Spleen (tissue), 11 donors: ENCODE measurements around the gene PRPH2. TPM values are rescaled to one million over a fixed set of nuclear protein-coding genes. Genes with fewer than 3 reads are reported as not detected.
"Not testable (repeated sequence)": the region's sequence is repeated elsewhere in the genome, so short reads cannot be mapped to it uniquely, and the experiment has no call there.

ENCODE experiments used
- DNase-seq: peaks from one replicate; pipeline ENCODE4 v3.0.0-alpha.2; 2020
- H3K27ac ChIP-seq, 8 donors: fragments of 200-600 bp; sonication (generic) in 7 of 8; 1 replicate in 4 of 8; 2 replicates in 4 of 8; pipeline versions ENCODE4 v1.5.0 to v1.8.0; 2016 to 2021; ENCODE audit warnings: inconsistent platforms in 4 of 8, mild to moderate bottlenecking in 4 of 8, moderate library complexity in 1 of 8
- H3K27me3 ChIP-seq, 7 donors: fragments of 200-600 bp; sonication (generic) in 6 of 7; replicated peaks in 1 of 7; 1 replicate in 4 of 7; 2 replicates in 3 of 7; pipeline versions ENCODE4 v1.5.0 to v1.8.0; 2016 to 2021; ENCODE audit warnings: inconsistent platforms in 3 of 7, mild to moderate bottlenecking in 1 of 7
- H3K36me3 ChIP-seq, 6 donors: fragments of 200-600 bp; sonication (generic) in 5 of 6; 1 replicate in 4 of 6; 2 replicates in 2 of 6; pipeline versions ENCODE4 v1.5.0 to v1.8.0; 2016 to 2021; ENCODE audit warnings: inconsistent platforms in 2 of 6
- H3K4me1 ChIP-seq, 6 donors: fragments of 200-600 bp; sonication (generic) in 5 of 6; 1 replicate in 3 of 6; 2 replicates in 3 of 6; pipeline versions ENCODE4 v1.5.0 to v1.8.0; 2016 to 2021; ENCODE audit warnings: inconsistent platforms in 3 of 6
- H3K4me3 ChIP-seq, 8 donors: fragments of 200-600 bp; sonication (generic) in 7 of 8; 1 replicate in 4 of 8; 2 replicates in 4 of 8; pipeline versions ENCODE4 v1.5.0 to v1.8.0; 2016 to 2021; ENCODE audit warnings: inconsistent platforms in 4 of 8, mild to moderate bottlenecking in 4 of 8, moderate library complexity in 2 of 8
- H3K9me3 ChIP-seq, 8 donors: fragments of 200-600 bp; sonication (generic) in 7 of 8; 1 replicate in 4 of 8; 2 replicates in 4 of 8; pipeline versions ENCODE4 v1.5.0 to v1.8.0; 2016 to 2021; ENCODE audit warnings: inconsistent platforms in 4 of 8
- POLR2A ChIP-seq, 3 donors: fragments of 450-650 bp; IDR thresholded peaks; one replicate each; pipeline ENCODE4 v1.5.1; 2017; ENCODE audit warnings: antibody characterized with exemption in 3 of 3, mild to moderate bottlenecking in 1 of 3
- POLR2AphosphoS5 ChIP-seq, 3 donors: sonication (generic); formaldehyde crosslinking; IDR thresholded peaks; one replicate each; pipeline ENCODE4 v1.5.1; 2017; ENCODE audit warnings: antibody characterized with exemption in 3 of 3
- WGBS, 5 donors: extraction: QIAGEN DNeasy Blood & Tissue Kit in 3 of 5; methylation state at CpG; one replicate each; pipeline versions ENCODE4 v1.1.5 to v1.1.7; 2013 to 2018; 5-methylcytosine and 5-hydroxymethylcytosine counted together
- intact Hi-C: fragments of 100-400 bp; cut with DNase I; formaldehyde crosslinking; loops from one replicate; pipeline ENCODE4 v1.15.0; 2023; ENCODE audit warnings: low total_unique reads
- polyA plus RNA-seq, 3 donors: library from polyadenylated mRNA; stranded (reverse); fragments of 200-250 nt; gene quantifications; one replicate each; pipeline ENCODE4 v1.2.1, GENCODE V29; 2013
- total RNA-seq, 7 donors: library from RNA; depleted of rRNA in 3 of 7; stranded (reverse); fragments of >200 nt in 3 of 7; fragmentation: NEBNext Ultra II Directional in 4 of 7; extraction: Animal tissue kit (Norgen Biotek cat#: 25700) in 4 of 7; gene quantifications; one replicate each; pipeline versions ENCODE4 v1.1.0 to v1.2.1, GENCODE V29; 2016 to 2021
- TF ChIP-seq, protein P1 (sequence below), 11 experiments: fragments of 200-600 bp in 7 of 11; fragments of 450-650 bp in 4 of 11; sonication (generic) in 4 of 11; IDR thresholded peaks in 8 of 11; conservative IDR thresholded peaks in 3 of 11; 1 replicate in 7 of 11; 2 replicates in 4 of 11; pipeline versions ENCODE4 v1.4.0 to v1.8.0; 2016 to 2021; ENCODE audit warnings: antibody characterized with exemption in 11 of 11, inconsistent platforms in 4 of 11, mild to moderate bottlenecking in 1 of 11
- donor health status: healthy with polysubstance abuse.
- donor health status: DM: no; HTN: no; CAD: no; lungs with moderate emphysema.
- donor health status: DM: no; HTN: no; CAD: no.
- donor health status: Bipolar disorder and iron deficiency.
- donor health status: healthy.
- donor health status: DM: no; HTN: no; CAD: no.
- donor health status: DM: yes; HTN: yes; CAD: no.

PRPH2 gene
- total and polyA plus RNA-seq, 10 donors, result 0.27 to 1.8 (median 0.73) TPM

DNA sequence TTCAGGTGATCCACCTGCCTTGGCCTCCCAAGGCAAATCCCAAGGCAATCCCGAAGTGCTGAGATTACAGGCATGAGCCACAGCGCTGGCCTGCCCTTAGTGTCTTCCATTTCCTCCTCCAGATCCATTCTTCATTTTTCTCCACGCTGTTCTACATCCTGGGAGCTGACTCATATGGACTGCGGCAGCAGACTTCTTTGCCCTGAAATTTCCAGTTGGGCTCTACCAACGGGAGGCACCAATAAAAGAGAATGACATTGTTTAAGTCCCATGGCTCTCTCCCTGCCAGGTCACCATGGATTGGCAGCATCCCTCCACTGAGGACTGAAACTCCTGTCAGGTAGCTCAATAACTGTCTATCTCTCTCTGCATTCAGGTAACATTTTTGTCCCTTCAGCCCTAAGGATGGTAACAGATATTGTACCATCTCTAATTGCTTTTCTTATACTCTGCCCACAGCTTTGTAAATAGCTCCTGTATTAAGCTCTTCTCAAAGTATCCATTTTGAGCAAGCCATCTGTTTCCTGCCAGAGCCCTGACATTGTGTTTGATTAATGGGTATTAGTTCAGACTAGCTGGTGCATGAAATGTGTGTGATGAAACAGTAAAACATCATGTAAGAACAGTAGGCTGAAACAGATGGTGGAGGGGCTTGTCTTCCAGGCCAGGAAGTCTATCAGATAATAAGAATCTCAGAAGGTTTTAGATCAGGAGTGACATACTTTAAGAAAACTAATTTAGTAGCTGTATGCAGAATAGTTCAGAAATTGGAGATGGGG is 19.9 kb upstream of the PRPH2 start:
- Histone ChIP-seq H3K27me3 (no peaks in the 10 kb centered on the region), H3K4me3 (no peak overlapping the region), H3K4me1 (peaks cover 15 to 36% (median 21%) of the 10 kb centered on the region in 6 donors), H3K9me3 (no peaks in the 10 kb centered on the region), H3K36me3 (peaks cover 0 to 7% (median 0%) of the 10 kb centered on the region in 6 donors), H3K27ac (no peak overlapping the region)
- TF ChIP-seq POLR2A (IDR thresholded peaks at IDR 0.05) (no peak), POLR2AphosphoS5 (IDR thresholded peaks at IDR 0.05) (no peak)
- TF ChIP-seq, protein P1, sequence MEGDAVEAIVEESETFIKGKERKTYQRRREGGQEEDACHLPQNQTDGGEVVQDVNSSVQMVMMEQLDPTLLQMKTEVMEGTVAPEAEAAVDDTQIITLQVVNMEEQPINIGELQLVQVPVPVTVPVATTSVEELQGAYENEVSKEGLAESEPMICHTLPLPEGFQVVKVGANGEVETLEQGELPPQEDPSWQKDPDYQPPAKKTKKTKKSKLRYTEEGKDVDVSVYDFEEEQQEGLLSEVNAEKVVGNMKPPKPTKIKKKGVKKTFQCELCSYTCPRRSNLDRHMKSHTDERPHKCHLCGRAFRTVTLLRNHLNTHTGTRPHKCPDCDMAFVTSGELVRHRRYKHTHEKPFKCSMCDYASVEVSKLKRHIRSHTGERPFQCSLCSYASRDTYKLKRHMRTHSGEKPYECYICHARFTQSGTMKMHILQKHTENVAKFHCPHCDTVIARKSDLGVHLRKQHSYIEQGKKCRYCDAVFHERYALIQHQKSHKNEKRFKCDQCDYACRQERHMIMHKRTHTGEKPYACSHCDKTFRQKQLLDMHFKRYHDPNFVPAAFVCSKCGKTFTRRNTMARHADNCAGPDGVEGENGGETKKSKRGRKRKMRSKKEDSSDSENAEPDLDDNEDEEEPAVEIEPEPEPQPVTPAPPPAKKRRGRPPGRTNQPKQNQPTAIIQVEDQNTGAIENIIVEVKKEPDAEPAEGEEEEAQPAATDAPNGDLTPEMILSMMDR (IDR thresholded peaks at IDR 0.05 in 8 of 11, conservative IDR thresholded peaks at IDR 0.05 in 3 of 11), result no peak
- 62 to 81% (median 75%) methylated on average over 5 of the region's 5 CpGs for WGBS, 5 donors
- intact Hi-C loops, result loop anchor here (10.0 kb wide), 1 partner anchor 132 kb away; the partner anchor contains the start of gene RPL7L1
- no peak for DNase-seq

DNA sequence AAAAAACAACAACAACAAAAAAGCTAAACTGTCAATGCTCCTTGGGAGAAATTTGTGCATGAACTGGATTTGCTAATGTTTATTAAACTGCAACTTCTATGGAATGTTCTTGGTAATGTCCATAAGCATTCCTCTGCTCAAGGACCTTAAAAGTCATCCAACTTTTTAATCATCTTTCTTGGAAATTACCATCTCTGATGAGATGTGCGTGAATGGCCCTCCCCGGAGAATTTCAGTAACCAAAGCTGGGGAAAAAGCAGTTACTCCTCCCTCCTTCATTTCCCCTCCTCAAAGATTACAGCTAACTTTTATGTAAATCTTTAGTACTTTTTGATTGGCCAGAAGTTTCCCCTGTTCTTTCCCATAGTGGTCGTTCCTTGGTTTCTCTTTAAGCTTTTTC is 18.3 kb upstream of the PRPH2 start:
- intact Hi-C loops, result loop anchor here (10.0 kb wide), 1 partner anchor 134 kb away; the partner anchor contains the start of gene RPL7L1
- Histone ChIP-seq H3K27ac (no peak overlapping the region), H3K36me3 (peaks cover 0 to 7% (median 0%) of the 10 kb centered on the region in 6 donors), H3K27me3 (no peaks in the 10 kb centered on the region), H3K4me3 (no peak overlapping the region), H3K9me3 (no peaks in the 10 kb centered on the region), H3K4me1 (peaks cover 15 to 34% (median 20%) of the 10 kb centered on the region in 6 donors)
- TF ChIP-seq POLR2A (IDR thresholded peaks at IDR 0.05) (no peak), POLR2AphosphoS5 (IDR thresholded peaks at IDR 0.05) (no peak)
- TF ChIP-seq, protein P1 (IDR thresholded peaks at IDR 0.05 in 8 of 11, conservative IDR thresholded peaks at IDR 0.05 in 3 of 11), result no peak
- DNase-seq, result no peak
- WGBS, 5 donors, result 52 to 68% (median 60%) methylated on average over 3 of the region's 3 CpGs

DNA sequence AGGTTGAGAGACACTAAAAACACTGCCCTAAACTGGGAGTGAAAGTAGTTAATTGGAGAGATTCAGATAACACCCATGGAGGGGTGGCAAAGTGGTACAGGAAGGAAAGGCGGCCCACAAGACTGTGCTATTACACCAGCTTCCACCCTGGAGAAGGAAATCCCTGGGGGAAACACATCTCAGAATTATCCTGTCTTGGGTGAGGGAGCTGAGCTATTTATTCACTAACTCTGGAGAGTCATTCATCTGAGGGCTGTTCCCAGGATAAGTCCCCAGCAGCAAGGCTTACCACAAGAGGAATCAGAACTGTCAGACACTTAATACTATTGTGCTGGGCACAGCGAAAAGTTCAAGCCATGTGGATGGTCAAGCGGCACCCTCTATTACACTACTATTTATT is 13.6 kb upstream of the PRPH2 start:
- TF ChIP-seq, protein P1 (IDR thresholded peaks at IDR 0.05 in 8 of 11, conservative IDR thresholded peaks at IDR 0.05 in 3 of 11), result no peak
- TF ChIP-seq POLR2A (IDR thresholded peaks at IDR 0.05) (no peak), POLR2AphosphoS5 (IDR thresholded peaks at IDR 0.05) (no peak)
- intact Hi-C loops, result no loop called here
- 85 to 96% (median 90%) methylated on average over 3 of the region's 3 CpGs for whole genome bisulfite sequencing, 5 donors

DNA sequence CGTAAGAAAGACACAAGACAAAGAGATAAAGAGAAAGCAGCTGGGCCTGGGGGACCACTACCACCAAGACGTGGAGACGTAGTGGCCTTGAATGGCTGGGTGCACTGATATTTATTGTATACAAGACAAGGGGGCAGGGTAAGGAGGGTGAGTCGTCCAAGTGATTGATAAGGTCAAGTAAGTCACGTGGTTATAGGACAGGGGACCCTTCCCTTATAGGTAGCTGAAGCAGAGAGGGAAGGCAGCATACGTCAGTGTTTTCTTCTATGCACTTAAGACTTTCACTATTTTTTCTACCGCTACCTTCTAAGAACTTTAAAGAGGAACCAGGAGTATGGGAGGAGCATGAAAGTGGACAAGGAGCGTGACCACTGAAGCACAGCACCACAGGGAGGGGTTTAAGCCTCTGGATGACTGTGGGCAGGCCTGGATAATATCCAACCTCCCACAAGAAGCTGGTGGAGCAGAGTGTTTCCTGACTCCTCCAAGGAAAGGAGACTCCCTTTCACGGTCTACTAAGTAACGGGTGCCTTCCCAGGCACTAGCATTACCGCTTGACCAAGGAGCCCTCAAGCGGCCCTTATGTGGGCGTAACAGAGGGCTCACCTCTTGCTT is 11.6 kb upstream of the PRPH2 start:
- H3K9me3 ChIP-seq, DNase-seq, H3K4me1 ChIP-seq, H3K4me3 ChIP-seq, H3K36me3 ChIP-seq, intact Hi-C loops, H3K27ac ChIP-seq, H3K27me3 ChIP-seq: not testable (repeated sequence)
- WGBS, 5 donors, result 66 to 82% (median 75%) methylated on average over 13 of the region's 13 CpGs

More for the DNA sequence above, 13.6 kb upstream of the PRPH2 start:
- Histone ChIP-seq H3K27ac (no peak overlapping the region), H3K4me3 (no peak overlapping the region), H3K9me3 (no peaks in the 10 kb centered on the region), H3K27me3 (no peaks in the 10 kb centered on the region), H3K4me1 (no peaks in the 10 kb centered on the region), H3K36me3 (no peaks in the 10 kb centered on the region)
- no peak for DNase-seq
